Osteoblast (primary cell): ENCODE data around the gene S100A9. TPM values are rescaled to one million over a fixed set of nuclear protein-coding genes. Genes with fewer than 3 reads are reported as not detected.

Experiments
- DNase-seq: peaks from one replicate; pipeline ENCODE4 v3.0.0; 2011; ENCODE audit warnings: low spot score, mixed read lengths; ENCODE audit not compliant: insufficient read length; ENCODE audit errors: missing footprints
- H2AFZ ChIP-seq: 2 replicates; pipeline ENCODE4 v1.6.0; 2011; ENCODE audit warnings: mild to moderate bottlenecking, low read length
- H3K27ac ChIP-seq: 2 replicates; pipeline ENCODE4 v1.5.1; 2011; ENCODE audit warnings: mild to moderate bottlenecking, low read depth, low read length, moderate library complexity
- H3K27me3 ChIP-seq: 2 replicates; pipeline ENCODE4 v1.6.0; 2012; ENCODE audit warnings: mild to moderate bottlenecking, control low read depth, inconsistent platforms, low read length, moderate library complexity; ENCODE audit not compliant: insufficient read depth
- H3K36me3 ChIP-seq: 2 replicates; pipeline ENCODE4 v1.5.1; 2011; ENCODE audit warnings: mild to moderate bottlenecking, low read length, control low read depth, moderate library complexity; ENCODE audit not compliant: insufficient read depth
- H3K4me1 ChIP-seq: 2 replicates; pipeline ENCODE4 v1.5.1; 2011; ENCODE audit warnings: mild to moderate bottlenecking, low read length, control low read depth, moderate library complexity; ENCODE audit not compliant: insufficient read depth
- H3K4me2 ChIP-seq: 2 replicates; pipeline ENCODE4 v1.6.0; 2011; ENCODE audit warnings: mild to moderate bottlenecking, low read length; ENCODE audit not compliant: insufficient read depth
- H3K4me3 ChIP-seq: fragments of 200-600 bp; sonication (generic); 3 replicates; pipeline ENCODE4 v1.5.1; 2012; ENCODE audit warnings: mild to moderate bottlenecking, low read length, inconsistent platforms; ENCODE audit not compliant: insufficient read depth
- H3K79me2 ChIP-seq: 2 replicates; pipeline ENCODE4 v1.6.0; 2012; ENCODE audit warnings: mild to moderate bottlenecking, low read length, control low read depth, inconsistent platforms; ENCODE audit not compliant: insufficient read depth
- H3K9me3 ChIP-seq: 2 replicates; pipeline ENCODE4 v1.5.1; 2011; ENCODE audit warnings: low read depth, low read length, control low read depth
- H4K20me1 ChIP-seq: 2 replicates; pipeline ENCODE4 v1.6.0; 2012; ENCODE audit warnings: mild to moderate bottlenecking, low read length, control low read depth; ENCODE audit not compliant: insufficient read depth
- CTCF ChIP-seq: IDR thresholded peaks from 2 replicates; pipeline ENCODE4 v1.5.1; 2011; ENCODE audit warnings: mild to moderate bottlenecking, low read depth, low read length, moderate library complexity; ENCODE audit errors: extremely low read depth
- total RNA-seq: library from RNA; depleted of rRNA; stranded (reverse); fragments of >200 nt; gene quantifications from 2 replicates; pipeline ENCODE4 v1.2.3, GENCODE V29; 2012

The S100A9 gene
- total RNA-seq, 1 donor: 0.36 TPM

- no peaks in the 10 kb centered on the region for H4K20me1 ChIP-seq
- DNase-seq: no peak
- no peak for TF ChIP-seq CTCF
Measured at GRCh38 chr1:153348511-153349362, 8.9 kb upstream of the S100A9 start, which contains the start of gene PGLYRP4. PGLYRP4 (minus strand) TSS chr1:153348841; CDS start chr1:153347932, 909 bp downstream.

GRCh38 chr1:153349363-153350320, 8.0 kb upstream of the S100A9 start:
- Histone ChIP-seq H3K9me3 (no peaks in the 10 kb centered on the region), H3K27ac (no peak overlapping the region), H3K4me1 (no peaks in the 10 kb centered on the region), H4K20me1 (no peaks in the 10 kb centered on the region), H2AFZ (no peak overlapping the region), H3K4me3 (no peak overlapping the region), H3K27me3 (peaks cover 24% of the 10 kb centered on the region), H3K4me2 (no peak overlapping the region), H3K79me2 (no peaks in the 10 kb centered on the region), H3K36me3 (no peaks in the 10 kb centered on the region)
- TF ChIP-seq CTCF: no peak
- DNase-seq: no peak

More at GRCh38 chr1:153348511-153349362, 8.9 kb upstream of the S100A9 start, which contains the start of gene PGLYRP4:
- no peaks in the 10 kb centered on the region for H3K36me3 ChIP-seq
- no peaks in the 10 kb centered on the region for H3K79me2 ChIP-seq
- H3K27me3 ChIP-seq: peaks cover 24% of the 10 kb centered on the region
- H3K4me1 ChIP-seq: no peaks in the 10 kb centered on the region
- H3K27ac ChIP-seq: no peak within 1 kb of the TSS
- H2AFZ ChIP-seq: no peak within 1 kb of the TSS
- H3K9me3 ChIP-seq: no peaks in the 10 kb centered on the region
- no peak within 1 kb of the TSS for H3K4me3 ChIP-seq
- no peak within 1 kb of the TSS for H3K4me2 ChIP-seq

GRCh38 chr1:153350321-153350957, 7.2 kb upstream of the S100A9 start:
- Histone ChIP-seq H3K27me3 (peaks cover 24% of the 10 kb centered on the region), H3K27ac (no peak overlapping the region), H3K9me3 (no peaks in the 10 kb centered on the region), H3K36me3 (no peaks in the 10 kb centered on the region), H3K4me2 (no peak overlapping the region), H2AFZ (no peak overlapping the region), H3K79me2 (no peaks in the 10 kb centered on the region), H3K4me3 (no peak overlapping the region), H3K4me1 (no peaks in the 10 kb centered on the region), H4K20me1 (no peaks in the 10 kb centered on the region)
- DNase-seq: no peak
- TF ChIP-seq CTCF: no peak
